GM19468 (cell line): ENCODE results near the gene MGAT5.

ENCODE experiments used
- ATAC-seq: cut with Tn5 transposase; IDR thresholded peaks from one replicate; pipeline ENCODE4 v1.9.1; 2021; ENCODE audit warnings: mild to moderate bottlenecking, moderate library complexity, moderate number of reproducible peaks; ENCODE audit not compliant: unreplicated experiment; ENCODE audit errors: extremely low read depth

MGAT5 gene

GRCh38 chr2:134410006-134410405 is 156.1 kb downstream of the MGAT5 start:
- ATAC-seq = no peak

DNA sequence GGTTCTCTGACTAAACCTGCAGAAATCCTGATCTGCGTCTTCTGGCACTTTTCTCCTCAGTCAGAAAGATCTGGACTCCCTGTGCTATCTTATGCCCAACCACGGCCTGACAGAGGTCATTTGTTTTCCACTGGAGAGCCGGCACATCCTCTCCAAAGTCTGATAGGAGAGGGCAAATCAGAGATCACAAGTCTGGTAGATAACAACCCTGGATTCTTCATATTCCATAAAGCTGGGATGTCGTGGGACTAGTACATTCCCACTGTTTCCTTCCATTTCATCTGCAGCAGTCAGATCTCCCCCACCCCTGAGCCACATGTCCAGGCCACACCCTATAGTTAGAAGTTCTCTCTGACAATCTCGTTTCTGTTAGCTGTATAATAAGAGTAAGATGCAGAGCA is 157.0 kb downstream of the MGAT5 start:
- no peak for ATAC-seq

DNA sequence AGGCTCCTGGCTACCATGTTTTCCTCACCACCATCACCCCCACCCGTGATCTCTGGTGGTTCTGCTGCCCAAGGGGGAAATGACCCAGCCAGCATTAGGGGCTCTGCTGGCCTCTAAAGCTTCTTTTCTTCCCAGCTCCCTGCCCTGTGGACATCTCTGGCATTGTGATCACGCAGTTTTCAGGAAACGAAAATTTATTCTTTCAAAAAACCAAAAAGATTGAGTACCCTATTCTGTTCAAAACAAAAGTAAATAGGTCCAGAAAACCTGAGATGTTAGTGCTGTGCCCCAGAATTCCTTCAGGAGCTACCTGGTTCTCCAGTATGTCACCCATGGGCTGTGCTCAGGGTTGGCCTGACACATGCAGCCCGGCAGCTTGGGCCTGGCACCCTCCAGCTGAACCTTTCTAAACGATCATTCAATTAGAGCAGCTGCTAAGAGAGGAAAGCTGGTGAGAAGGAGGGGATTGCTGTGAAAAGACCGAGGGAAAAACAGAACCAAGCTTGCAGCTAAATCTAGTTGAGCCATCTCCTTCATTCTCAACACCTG is 157.5 kb downstream of the MGAT5 start:
- ATAC-seq = no peak

DNA sequence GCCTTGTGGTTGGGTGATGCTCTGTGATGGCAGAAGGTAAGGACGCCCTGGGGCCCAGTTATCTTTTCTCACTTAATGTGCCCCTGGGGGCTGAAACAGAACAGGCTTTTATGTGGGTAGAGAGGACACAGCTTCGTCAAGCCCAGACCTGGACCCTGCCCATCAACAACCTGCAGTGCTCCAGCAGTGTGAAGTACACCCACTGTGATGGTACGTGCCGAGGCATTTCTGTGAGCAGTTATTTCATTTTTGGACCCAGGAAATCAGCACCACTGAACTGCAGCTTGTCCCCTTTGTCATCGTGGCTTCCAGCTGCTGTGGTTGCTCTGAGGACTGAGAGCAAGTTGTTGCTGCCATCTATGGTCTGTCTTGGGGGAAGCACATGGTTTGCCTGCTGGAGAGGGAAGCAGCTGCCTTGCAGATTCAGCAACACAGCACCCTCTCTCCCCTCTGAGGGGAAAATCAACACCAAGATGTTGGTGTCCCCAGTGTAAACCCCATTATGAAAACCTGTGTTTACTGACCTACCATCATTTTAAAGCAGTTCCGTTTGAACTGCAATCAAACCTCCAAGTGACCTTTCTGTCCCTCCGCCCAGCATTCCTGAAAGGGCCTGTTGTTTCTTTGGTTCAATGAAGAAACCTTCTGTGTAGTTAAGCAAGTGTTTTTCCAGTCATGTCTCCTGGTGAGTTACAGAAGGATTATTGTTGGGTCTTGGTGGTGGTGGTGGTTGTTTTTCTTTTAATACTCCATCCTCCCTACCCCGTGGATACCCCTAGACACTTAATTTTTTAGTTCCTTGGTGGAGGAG is 158.2 kb downstream of the MGAT5 start:
- peak; percentile 91 for ATAC-seq

DNA sequence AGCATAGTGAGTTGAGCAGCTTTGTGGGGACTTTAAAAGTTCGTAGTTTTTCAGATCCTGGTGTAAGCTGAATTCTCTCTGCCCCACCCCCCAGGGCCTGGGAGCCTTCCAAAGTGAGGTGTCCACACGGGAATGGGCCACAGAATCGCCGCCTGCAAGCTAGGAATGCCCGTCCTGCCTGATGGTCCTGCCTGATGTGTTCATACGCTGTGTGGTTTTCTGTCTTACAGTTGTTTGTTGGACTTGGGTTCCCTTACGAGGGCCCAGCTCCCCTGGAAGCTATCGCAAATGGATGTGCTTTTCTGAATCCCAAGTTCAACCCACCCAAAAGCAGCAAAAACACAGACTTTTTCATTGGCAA is 158.7 kb downstream of the MGAT5 start:
- no peak for ATAC-seq

GRCh38 chr2:134413430-134413829 is 159.6 kb downstream of the MGAT5 start:
- no peak for ATAC-seq

GRCh38 chr2:134413912-134414311 is 160.0 kb downstream of the MGAT5 start:
- no peak for ATAC-seq

- ATAC-seq = no peak
Measured at GRCh38 chr2:134416018-134416417, 162.1 kb downstream of the MGAT5 start.

- ATAC-seq = no peak
Measured at GRCh38 chr2:134416637-134417036, 162.8 kb downstream of the MGAT5 start.

DNA sequence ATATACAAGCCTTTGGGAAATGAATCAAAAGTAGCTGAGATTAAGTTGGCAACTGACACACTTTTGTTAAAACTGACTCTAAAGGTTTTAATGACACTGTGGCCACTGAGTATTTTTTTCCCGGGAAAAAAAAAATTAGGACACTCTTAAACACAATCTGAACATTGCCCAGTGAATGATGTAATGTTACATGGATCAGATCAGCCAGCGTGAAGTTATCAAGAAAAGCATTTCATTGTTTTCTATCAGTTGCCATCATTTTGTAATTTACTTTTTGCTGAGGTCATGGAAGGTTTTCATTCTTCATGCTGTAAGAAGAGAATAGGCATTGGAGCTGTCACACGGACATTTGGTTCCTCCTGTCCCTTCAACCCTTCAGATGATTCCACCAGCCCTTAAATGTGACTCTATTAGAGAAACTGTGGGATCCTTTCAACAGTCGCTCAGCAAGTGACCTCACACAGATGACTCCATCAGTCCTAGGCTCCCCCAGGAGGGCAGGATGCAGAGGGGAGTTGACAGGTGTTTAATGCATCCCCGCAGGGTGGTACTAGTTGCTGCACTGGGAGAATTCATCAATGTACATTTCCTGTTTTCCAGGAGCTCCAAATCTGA is 164.2 kb downstream of the MGAT5 start:
- ATAC-seq = no peak

DNA sequence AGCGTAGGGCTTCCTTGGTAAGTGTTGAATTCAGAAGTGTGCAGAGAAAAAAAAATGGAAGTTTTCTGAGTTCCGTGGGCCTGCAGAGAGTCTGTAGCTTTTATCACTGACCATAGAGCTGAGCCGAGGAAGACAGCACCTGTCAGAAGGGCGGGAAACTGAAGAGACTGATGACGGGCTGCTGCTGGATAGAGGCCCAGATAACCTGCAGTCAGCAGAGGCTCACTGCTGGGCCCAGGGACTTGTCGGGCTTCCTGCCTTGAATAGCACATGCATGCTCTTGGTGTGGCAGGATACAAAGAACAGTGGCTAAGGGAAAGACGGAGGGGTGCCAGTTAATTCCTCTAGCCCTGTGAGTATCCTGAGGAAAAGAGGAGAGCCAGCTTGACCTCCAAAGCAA is 166.4 kb downstream of the MGAT5 start:
- ATAC-seq = no peak

DNA sequence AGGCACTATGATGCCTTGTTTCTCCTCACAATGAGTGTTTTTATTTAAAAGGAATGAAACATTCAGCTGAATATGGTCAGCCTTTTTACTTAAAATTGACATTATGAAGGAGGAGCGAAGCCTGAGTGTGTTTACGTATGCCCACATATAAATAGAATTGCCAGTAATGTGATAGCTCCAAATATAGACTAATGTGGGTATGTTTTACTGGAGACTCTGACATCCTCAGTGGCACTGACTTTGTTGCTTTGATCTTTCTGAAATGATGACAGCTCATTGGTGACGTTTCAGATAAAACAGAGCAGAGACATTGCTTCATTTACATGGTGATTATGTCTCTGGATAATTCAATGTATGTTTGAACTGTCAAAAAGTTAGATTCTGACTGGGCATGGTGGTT is 167.0 kb downstream of the MGAT5 start:
- ATAC-seq = no peak

DNA sequence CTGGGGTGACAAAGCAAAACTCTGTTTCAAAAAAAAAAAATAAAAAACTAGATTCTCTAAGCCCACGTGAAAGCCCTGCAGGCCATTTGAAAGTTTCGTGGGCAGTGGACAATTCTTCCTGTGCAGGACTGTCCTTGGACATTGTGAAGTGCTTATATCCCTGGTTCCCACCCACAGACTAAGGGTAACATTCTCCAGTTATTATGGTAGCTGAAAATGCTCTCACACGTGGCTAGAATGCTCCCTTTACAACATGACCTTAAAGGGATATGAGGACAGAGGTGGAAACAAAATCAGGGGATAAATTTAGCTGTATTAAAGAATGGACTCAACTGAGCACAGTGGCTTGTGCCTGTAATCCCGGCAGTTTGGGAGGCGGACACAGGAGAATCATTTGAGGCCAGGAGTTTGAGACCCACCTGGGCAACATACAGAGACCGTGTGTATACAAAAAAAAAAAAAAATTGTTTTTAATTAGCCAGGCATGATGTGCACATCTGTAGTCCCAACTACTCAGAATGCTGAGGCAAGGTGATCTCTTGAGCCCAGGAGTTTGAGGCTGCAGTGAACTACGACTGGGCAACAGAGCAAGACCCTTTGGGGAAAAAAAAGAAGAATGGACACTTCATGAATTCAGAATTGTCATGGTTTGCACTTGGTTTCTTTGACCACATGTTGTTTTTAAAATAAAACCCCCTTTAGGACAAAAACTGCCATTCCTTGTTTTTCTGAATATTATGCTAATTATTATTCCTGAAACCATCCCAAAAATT is 167.9 kb downstream of the MGAT5 start:
- no peak for ATAC-seq

GRCh38 chr2:134425724-134426496 is 172.0 kb downstream of the MGAT5 start:
- no peak for ATAC-seq

GRCh38 chr2:134426721-134427120 is 172.8 kb downstream of the MGAT5 start:
- no peak for ATAC-seq

- ATAC-seq = no peak
Measured at GRCh38 chr2:134429886-134430285, 176.0 kb downstream of the MGAT5 start.

GRCh38 chr2:134431838-134432434 is 178.1 kb downstream of the MGAT5 start:
- no peak for ATAC-seq

GRCh38 chr2:134432435-134432883 is 178.6 kb downstream of the MGAT5 start:
- ATAC-seq = no peak

DNA sequence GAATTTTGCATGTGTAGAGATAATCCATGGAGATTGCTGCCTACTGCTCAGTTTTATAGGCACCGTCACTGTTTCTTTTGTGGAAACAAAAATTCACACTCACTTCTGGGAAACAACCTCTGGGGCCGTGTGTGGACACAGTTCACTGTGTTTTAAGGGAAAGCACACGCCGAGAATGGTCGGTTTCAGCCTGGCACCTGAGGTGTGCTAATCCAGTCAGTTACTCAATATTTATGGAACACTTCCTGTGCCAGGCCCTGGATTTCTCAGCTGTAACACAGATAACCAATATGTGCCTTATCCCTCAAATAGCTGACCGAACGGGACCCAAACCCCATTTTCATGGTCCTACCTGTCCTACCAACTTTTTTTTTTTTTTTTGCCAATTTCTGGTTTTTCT is 179.6 kb downstream of the MGAT5 start:
- no peak for ATAC-seq

DNA sequence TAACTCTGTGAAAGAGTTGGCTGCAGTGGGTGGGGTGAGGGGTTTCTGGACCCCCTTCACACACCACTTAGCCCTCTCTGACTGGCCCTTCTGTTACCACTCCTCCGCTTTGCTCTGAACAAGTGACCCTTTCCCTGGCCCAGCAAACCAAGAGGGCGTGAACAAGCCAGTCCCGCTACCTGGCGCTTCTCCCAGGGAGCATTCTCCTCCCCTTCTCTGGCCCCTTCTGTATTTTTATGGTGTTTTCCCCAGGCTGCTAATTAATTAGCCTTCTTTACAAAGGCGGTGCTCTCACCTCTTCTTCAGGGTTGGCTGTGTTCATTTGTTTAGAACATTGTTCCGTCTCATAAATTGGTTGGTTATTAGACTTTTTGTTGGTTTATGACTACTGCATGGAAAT is 180.1 kb downstream of the MGAT5 start:
- ATAC-seq = no peak
